GM21529 (cell line): ENCODE data around the gene PGBD4.

Experiments used
- ATAC-seq: cut with Tn5 transposase; IDR thresholded peaks from one replicate; pipeline ENCODE4 v1.9.1; 2021; ENCODE audit not compliant: unreplicated experiment

PGBD4 gene

DNA sequence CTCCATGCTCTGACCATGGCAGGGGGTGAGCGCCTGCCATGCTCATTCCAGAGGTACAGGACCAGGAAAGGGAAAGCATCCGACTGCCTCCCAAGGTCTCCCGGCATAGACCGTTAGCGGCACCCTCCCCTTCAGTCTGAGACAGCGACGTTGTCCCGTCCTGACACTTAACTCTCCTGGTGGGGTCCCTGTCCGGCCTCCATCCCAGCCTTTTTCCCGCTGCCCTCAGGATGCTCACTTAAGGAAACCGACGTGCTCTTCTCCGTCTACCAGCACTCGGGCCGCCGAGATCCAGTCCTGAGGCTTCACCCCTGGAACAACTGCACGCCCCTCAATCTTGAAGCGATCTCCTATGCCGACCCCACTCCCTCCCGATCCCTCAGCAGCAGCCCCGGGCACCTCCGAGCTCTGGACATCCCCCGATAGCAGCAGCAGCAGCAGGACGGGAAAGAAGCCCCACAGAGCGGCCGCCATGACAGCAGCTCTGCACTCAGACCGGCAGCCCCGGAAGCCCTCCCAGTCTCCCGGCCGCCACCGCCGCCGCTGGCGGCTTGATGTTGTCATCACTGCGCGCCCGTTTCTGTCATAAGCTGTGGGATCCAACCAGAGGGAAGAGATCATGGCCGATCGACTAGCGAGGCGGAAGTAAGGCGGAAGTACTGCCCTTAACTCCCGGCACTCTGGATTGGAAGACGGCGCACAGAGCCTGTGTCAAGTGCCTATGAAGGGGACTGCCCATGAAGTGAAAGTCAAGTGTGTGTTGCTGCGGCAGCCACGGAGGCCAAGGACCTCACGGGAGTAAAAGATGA, at the start of gene PGBD4, which contains the start of gene EMC7:
TSS of gene PGBD4 (plus strand) at position 718 of the 809 bp plus-strand sequence. CDS start 449 bp downstream, outside the sequence.
TSS of gene EMC7 (minus strand) at position 497 of the 809 bp plus-strand sequence. CDS start at position 474, 23 bp downstream.
- peak; percentile 95 for ATAC-seq

DNA sequence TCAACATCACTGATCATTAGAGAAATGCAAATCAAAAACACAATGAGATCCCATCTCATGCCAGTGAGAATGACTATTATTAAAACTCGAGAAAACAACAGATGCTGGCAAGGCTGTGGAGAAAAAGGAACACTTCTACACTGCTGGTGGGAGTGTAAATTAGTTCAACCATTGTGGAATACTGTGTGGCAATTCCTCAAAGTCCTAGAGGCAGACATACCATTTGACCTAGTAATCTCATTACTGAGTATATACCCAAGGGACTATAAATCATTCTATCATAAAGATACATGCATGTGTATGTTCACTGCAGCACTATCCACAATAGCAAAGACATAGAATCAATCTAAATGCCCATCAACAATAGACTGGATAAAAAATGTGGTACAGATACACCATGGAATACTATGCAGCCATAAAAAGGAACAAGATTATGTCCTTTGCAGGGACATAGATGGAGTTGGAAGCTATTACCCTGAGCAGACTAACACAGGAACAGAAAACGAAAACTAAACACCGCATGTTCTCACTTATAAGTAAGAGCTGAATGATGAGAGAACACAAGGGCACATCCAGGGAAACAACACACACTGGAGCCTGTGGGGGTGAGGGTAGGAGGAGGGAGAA, 47.7 kb upstream of the PGBD4 start:
- ATAC-seq, result no peak

DNA sequence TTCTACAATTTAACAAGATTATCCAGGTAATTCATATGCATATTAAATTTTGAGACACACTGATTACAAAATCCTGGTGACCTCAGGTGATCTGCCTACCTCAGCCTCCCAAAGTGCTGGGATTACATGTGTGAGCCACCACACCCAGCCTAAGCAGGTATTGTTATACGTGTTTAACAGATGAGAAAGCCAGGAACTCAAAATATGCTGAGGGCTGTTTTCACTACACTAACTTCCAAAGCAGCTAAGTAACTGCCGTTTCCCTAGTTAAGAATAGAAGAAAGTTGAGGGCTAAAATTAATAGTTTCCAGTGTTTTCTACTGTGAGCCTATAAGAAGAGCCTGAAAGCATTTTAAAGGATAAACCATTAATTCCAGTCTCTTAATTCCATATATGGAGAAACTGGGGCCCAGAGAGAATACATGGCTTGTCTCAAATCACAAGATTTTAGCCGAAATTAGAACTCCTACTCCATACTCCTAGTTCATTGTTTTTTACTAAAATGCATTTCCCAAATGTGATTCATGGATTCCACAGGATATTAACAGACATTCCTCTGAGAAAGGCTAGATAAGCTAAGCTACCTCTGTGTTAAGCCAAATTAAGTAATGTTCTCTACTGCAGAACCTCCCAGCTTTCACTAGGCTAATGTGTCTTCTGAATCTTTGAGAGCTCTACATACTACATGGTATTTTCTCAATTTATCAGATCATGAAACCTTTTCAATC, 45.9 kb upstream of the PGBD4 start:
- ATAC-seq, result no peak

DNA sequence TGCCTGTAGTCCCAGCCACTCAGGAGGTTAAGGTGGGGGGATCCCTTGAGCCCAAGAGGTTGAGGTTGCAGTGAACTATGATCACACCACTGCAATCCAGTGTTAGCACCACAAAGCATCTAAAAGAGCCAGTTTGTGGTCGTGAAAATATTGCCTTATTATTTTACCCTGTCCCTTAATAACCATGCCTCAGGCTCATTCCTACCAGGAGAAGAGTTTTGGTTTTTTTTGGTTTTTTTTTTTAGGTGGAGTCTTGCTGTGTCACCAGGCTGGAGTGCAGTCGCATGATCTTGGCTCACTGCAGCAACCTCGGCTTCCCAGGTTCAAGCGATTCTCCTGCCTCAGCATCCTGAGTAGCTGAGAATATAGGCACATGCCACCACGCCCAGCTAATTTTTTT, 45.0 kb upstream of the PGBD4 start:
- ATAC-seq, result no peak

DNA sequence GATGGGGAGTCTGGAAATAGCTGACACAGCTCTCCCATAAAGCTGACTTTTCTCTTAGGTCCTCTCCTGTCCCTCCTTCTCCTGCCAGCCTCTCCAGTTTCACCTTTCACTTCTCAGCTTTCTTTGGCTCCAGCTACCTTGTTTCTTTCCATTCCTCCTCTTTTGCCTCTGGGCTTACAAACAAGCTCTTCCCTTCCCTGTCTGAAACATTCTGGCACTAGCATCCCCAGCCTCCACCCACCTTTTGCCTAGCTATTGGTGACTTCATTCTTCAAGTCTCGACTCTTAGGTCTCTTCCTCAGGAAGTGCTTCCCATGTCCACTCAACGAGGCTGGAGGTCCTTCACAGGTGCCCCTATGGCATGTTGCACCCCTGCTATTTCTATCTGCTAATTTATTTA, 42.4 kb upstream of the PGBD4 start:
- no peak for ATAC-seq

DNA sequence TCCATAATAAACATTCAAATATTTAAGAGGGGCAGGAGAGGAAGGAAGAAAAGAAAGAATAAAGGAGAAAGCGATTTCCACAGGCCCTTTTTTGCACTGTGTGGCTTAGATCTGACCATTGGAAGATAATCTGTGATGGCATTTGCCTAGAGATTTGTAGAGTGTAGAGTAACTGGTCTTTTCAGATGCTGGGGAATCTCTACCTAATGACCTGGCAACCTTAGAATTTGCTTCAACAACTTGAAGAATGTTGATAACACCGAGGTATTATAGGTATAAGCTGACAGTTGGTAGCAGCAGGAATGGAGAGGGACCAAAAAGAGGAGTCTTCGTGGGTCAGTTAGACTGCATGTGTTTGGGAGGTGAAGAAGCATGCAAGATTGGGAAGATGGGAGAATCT, 41.9 kb upstream of the PGBD4 start:
- ATAC-seq, result no peak

DNA sequence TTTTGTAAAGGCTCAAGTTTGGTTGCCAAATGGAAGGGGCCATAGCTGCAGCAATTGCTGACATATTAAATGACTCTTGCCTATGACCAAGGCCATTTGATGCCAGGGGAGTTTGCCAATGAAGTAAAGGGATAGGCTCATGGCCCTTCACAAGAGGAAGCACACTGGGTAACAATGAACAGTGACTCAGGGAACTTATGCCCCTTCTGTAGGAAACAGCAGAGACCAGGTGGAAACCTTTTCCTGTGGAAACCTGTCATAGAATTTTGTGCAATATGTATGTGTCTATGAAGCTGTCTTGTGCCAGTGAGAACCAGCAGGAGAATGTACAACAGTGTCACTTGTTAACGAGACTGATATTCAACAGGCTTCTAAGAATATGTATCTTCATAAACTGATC, 37.4 kb upstream of the PGBD4 start:
- no peak for ATAC-seq

DNA sequence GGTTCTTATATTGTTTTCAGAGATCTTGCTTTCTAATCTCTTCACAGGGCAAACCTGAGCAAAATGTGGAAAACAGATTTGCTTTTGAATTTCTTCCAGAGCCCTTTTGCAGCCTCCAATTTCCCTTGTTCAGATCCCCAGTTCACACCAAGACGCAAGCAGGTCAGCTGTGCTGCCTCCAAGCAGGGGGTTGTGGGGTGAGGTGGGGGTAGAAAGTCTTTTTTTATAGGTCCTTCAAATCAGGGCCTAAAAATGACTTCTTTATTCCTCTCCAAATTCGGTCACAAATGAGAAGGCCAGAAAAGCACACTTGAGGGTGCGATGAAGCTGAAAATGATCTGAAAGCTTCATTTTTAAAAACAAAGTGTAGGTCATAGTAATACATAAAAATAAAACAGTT, 36.6 kb upstream of the PGBD4 start:
- no peak for ATAC-seq

DNA sequence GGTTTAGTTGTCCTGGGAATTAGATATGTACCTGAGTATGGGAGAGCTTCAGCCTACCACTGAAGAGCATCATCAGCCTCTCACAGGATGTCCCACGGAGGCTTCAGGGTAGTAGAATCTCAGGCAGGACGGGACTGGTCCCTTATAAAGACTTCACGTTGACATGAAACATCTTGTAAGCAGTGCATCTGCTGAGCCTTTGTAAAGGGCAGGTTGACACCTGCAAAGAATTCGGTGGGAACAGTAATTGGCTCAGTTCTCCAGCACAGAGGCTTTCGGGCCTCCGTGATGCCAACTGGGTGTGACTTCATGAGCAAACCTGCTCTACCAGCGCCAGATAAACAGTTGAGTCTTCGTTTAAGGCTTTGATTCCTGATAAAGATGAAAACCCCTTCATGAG, 35.9 kb upstream of the PGBD4 start:
- ATAC-seq, result no peak

DNA sequence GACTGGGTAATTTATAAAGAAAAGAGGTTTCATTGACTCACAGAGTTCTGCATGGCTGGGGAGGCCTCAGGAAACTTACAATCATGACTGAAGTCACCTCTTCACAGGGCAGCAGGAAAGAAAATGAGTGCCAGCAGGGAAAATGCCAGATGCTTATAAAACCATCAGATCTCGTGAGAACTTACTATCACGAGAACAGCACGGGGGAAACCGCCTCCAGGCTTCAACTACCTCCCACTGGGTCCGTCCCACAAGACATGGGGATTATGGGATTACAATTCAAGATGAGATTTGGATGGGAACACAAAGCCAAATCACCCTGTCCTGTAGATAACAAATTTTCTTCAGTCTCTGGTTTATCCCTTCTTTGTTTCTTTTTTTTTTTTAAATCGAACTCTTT, 31.9 kb upstream of the PGBD4 start:
- ATAC-seq, result no peak

DNA sequence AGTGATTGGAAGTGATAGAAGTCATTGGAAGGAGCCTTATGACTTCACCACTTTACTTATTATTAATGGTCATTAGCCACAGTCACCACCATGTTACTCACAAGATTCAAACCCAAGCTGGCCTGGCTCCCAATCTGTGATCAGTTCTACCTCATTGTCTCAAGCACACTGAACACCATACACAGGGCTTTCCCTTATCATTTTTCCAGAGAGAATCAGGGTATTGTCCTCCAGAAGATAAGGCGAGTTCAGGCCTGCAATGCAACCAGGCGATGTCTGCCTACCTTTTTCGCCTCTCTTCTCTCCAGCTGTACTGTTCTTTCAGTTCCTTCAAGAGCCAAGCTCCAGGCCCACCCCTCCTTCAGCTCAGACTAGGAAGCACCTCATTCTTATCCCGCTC, 25.1 kb upstream of the PGBD4 start:
- ATAC-seq, result no peak

DNA sequence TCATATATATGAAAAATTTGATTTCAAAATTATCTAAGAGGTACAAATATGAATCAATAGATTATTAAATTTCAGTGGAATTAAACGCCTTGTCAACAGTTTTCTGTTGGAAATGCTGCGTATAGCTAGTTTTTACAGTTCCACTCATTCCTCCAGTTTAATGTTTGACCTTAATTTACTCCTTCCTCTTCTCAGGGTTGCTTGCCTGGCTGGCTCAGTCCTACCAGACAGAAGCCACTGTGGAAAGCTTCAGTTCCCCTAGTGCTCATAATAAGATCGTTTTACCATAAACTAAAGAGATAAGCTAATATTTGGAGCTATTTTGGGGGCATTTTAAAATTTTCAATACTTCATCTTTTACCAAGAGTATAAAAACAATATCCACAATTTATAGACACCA, 23.0 kb upstream of the PGBD4 start:
- ATAC-seq, result no peak

DNA sequence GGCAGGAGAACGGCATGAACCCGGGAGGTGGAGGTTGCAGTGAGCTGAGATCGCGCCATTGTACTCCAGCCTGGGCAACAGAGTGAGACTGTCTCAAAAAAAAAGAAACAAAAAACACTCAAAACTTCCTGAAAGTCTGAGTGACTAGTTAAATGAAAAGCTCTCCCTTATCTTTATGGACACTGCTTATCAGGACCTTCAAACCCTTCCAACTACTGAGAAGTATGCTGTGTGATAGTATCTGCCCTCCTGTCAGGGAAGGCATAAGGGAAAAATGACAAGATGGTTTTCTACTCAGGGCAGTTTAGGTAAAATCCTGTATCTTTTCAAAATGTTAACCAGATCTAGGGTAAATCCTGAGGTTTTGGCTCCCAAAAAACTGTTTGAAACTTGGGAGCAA, 22.0 kb upstream of the PGBD4 start:
- ATAC-seq, result no peak

DNA sequence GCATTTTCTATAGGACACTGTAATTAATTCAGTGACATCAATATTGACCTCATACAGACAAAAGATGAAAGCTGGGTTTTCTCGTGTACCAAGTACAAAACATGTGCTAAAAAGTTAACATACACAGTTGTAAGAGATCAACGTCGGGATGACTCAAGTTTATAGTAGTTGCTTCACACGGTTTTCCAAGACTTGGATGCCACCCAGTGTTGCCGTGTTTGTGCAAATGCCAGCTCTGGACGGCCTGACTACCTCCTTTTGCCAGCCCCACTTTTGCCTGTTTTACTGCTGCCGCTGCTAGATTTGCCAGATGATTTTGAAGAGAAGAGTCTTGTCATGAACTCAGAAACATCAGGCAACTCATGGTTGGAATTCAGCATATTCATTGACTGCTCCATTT, 17.8 kb upstream of the PGBD4 start:
- ATAC-seq, result no peak

DNA sequence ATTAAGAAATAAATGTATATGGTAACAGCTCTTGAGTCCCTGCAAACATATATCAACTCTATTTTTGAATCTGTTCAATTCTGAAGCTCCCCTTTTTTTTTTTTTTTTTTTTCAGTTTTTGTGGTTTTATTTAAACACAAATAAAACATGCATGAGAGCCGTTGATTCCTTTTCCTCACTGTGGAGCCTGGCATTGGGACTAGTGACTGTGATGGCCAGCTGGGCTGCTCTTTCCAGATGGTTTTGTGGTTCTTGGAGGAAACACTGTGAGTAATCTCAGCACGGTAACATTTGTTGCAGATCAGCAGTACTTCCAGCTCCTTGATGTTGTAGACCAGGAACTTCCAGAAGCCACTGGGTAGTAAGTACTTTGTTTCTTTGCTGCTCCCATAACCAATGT, 16.1 kb upstream of the PGBD4 start:
- no peak for ATAC-seq

DNA sequence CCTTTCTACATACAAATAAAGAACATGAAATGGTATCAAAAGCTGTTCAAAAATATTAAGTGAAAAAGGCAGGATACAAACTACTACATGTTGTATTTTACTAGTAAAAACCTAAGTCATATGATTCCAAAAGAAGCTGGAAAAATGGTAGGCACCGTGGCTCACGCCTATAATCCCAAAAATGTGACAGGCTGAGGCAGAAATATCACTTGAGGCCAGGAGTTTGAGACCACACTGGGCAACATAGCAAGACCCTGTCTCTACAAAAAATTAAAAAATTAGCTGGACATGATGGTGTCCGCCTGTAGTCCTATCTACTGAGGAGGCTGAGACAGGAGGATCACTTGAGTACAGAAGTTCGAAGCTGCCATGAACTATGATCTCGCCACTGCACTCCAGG, 2.0 kb upstream of the PGBD4 start:
- ATAC-seq, result no peak

DNA sequence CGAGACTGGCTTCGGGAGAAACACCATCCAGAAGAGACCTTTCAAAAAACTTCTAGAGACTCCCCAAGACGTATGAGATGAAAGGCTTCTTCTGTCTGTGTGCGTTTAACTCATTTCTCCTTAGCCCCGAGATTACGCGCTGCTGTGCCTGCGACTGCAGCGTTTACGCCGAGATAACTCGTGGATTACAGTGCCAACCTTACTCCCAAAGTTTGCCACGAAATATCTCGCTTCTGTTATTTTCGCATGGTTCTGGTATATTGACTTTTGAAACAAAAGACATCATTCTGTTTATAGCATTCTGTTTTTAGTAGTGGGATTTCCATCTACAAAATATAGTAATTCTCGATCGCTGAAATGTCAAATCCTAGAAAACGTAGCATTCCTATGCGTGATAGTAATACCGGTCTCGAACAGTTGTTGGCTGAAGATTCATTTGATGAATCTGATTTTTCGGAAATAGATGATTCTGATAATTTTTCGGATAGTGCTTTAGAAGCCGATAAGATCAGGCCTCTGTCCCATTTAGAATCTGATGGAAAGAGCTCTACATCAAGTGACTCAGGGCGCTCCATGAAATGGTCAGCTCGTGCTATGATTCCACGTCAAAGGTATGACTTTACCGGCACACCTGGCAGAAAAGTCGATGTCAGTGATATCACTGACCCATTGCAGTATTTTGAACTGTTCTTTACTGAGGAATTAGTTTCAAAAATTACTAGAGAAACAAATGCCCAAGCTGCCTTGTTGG, 467 bp downstream of the PGBD4 start:
- ATAC-seq, result no peak

DNA sequence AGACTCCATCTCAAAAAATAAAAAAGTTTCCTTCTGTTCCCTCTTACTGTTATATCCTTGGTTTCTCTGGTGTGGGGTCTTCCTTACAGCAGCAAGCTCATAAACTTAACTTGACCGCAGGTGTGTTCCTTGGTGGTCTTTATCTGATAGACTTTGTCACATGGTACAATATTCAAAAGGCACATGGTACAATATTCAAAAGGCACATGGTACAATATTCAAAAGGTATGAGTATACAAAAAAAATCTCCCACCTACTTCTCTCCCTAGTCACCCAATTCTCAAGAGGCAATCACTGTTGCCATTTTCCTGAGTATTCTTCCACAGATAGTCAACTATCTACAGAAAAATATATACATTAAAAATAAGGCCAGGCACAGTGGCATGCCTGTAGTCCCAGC, 4.5 kb downstream of the PGBD4 start:
- ATAC-seq, result no peak

DNA sequence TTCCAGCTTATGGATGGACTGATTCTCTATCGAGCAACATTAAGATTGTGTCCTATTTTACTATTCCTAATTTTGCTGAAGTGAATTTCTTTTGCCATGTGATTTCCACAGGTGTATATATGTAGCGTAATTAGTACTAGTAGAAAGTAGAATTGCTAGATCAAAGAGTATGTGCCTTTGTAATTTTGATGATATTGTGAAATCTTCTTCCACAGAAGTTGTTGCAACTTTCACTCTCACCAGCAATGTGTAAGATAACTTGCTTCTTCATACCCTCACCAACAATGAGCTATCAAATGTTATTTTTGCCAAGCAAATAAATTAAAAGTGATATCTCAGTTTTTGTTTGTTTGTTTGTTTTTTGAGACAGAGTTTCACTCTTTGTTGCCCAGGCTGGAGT, 5.4 kb downstream of the PGBD4 start:
- ATAC-seq, result no peak

DNA sequence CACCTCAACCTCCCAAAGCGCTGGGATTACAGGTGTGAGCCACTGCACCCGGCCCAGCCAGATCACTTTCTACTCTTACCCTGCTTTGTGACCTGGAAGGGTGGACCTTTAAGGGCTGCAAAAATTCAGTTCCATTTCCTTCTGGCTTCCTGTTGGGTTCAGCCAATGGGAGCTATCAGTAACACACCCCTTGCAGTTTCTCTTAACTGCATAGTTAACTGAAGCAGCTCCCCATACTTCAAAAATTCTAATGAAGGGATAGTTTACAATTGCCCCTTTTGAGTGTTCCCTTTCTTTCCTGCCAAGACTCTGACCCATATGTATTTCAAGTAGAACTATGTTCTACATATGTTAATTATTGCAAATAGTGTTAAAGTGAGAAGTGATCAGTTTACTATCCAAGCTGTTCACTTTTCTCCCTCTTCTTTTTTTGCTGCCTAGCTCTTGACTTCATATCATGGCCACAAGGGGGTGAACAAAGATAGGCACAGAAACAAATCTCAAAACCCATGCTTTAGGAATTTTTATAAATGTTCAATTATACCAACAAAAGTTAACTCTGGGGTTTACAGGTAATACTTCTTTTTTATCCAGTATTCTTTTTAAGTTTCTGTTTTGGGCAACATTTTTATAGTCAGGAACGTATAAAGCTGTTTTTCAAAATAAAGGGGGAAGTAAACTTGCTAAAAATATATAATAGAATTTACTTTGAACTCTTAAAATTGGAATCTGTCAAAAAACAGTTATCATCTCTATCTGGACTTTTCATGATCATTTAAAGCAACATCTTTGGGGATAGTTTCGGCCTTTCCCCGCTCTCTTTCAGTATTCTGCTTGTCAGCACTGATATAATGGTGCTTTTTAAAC, 8.1 kb downstream of the PGBD4 start:
- no peak for ATAC-seq
